NCI-H748 treated with DMSO at 0.1 percent for 48 hours (cell line): ENCODE results near the gene SYT9.
"Not testable (repeated sequence)": the region's sequence is repeated elsewhere in the genome, so short reads cannot be mapped to it uniquely, and the experiment has no call there.

ENCODE experiments used
- DNase-seq: peaks from one replicate; lab custom pipeline; 2025; lab: John Stamatoyannopoulos, UW

The SYT9 gene

DNA sequence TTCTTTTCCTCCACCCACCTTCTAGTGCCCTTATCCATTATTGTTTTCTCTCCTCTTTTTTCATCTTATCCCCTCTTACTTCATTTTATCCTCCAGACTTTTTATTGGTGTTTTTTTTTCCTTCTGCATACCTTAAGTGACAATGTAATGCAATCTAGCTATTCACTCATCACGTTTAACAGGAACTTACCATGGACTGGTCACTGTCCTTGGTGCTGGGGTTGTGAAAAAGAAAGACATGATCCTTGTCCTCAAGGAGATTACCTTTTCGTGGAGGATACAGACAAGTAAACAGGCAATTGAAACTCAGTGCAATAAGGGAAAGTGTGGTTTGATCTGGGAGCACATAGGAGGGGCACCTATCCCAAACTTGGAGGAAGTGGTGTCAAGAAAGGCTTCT lies 20.7 kb downstream of the SYT9 start:
- DNase-seq, result no peak

DNA sequence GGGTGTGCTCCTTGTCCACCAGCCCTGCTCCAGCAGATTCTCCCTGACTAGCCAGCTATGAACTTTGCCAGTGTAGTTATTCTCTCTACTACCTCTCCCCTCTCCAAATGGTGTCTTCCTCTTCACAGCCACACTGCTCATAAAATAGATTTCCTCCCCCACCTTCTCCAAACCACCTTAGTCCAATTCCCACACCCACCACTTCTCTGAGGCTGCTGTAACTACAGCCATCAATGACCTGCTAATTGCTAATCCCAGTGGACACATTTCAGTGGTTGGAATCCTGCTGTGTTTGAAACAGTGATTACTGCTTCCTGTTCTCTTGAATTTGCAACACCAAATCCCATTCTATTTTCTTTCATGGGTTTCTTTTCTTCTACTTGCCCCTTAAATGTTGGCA lies 23.4 kb downstream of the SYT9 start:
- DNase-seq, result no peak

DNA sequence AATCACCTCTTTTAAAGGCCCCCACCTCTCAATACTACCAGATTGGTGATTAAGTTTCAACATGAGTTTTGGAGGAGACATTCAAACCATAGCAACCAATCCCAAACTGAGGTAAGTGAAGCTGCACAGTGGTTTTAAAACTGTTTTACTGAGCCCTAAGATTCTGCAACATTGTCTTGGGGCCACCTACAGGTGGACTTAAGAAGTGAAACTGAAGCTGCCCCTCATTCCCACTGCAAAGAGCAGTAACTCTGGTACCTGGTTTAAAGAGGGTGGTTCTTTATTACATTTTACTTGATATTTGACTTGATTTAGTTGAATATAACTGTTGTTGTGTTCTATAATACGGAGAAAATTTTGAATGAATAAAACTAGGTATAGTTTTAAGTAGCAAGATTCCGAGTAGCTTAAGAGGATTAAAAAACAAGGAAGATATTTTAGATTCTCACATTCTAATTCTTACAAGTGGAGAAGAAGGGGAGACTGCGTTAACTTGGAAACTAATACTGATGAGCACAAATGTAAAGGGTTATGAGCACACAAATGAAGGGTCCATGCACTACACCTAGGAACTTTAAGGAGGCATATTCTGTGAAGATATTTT lies 26.7 kb downstream of the SYT9 start:
- no peak for DNase-seq

DNA sequence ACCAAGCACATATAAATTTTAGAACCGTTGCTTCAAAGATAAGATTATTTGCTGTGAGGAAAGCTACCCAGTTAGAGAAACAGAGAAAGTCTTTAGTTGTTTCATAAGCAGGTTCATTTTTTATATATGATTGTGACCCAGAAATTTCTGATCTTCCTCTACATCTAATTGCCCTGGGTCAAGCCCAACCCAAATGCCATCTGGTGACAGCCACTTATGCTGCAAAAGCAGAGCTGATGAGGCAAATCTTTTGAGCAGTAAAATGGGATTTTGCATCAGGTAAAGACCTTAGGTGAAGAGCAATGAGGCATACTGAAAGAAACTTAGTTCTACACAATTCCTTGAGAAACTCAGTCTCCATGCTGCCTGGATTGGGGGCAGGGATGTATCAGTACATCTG lies 28.0 kb downstream of the SYT9 start:
- no peak for DNase-seq

DNA sequence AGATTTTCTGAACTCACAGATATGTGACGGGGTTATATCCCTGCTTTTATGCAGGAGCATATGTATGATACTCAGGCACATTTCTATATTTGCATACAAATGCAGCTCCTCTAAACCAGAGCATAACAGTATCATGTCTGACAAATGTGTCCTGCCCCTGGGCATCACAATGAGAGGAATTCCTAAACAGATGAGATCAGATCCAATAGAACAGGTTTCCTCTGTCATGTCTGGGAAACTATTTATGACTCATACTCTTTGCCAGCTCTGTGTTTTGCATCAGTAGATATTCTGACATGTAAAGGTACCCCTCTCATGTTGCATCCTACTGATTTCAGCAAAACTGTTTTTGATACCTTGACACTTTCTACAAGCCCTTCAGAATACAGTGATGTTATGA lies 29.4 kb downstream of the SYT9 start:
- no peak for DNase-seq

DNA sequence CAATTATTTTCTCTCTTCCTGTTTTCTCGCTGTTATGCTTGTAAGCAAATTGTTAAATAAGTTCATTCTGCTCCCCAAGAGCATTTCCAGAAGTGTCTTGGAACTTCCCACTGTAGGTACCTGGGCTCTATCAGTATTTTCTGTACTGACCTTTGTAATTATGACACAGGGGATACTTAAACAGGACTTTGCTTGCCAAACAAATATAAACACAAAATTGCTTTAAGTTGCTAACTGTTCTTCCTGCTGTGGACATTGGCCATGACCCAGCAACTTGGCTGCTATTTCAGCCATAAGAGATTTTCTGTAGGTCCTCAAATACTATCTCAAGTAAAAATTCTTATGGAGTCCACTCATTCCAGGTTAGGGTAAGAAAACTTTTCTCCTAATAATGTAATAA lies 30.1 kb downstream of the SYT9 start:
- DNase-seq, result no peak

DNA sequence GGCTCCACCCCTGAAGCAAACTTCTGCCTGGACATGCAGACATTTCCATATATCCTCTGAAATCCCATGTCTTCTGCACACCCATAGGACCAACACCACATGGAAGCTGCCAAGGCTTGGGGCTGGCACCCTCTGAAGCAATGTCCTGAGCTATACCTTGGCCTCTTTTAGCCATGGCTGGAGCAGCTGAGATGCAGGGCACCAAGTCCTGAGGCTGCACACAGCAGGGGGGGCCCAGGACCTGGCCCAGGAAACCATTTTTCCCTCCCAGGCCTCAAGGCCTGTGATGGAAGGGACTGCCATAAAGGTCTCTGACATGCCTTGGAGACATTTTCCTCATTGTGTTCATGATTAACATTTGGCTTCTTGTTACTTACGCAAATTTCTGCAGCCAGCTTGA lies 34.5 kb downstream of the SYT9 start:
- DNase-seq, result no peak

DNA sequence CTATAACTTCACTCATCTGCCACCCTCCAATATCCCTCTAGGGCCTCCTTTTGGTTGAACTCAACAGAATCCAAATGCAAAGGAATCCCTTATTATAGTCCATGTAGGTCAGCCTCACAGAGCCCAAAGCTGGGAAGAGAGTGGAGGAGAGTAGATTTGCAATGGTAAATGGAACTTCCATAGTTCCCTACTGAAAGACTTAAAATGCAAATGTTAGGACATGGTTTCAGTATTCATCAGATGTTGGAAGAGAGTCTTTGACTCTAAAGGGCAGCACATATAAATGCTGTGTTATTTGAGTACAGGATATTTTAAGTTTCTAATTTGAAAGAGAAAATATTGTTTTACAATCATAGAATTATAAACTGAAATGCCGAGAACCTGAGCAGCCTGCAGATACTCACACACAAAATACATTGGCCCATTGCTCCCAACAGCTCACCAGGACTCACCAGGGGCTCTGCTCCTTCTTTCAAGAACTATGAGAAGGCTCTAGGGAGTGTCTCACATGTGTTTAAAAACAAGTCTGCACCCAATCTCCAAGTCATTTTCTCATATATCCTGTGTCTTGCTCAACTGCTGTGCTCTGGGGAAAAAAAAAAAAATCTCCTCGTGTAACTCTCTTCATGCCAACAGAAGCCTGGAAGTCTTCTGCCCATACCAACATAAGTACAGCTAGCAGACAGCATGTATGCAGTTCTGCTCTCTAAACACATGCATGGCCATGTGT lies 39.6 kb downstream of the SYT9 start:
- no peak for DNase-seq

DNA sequence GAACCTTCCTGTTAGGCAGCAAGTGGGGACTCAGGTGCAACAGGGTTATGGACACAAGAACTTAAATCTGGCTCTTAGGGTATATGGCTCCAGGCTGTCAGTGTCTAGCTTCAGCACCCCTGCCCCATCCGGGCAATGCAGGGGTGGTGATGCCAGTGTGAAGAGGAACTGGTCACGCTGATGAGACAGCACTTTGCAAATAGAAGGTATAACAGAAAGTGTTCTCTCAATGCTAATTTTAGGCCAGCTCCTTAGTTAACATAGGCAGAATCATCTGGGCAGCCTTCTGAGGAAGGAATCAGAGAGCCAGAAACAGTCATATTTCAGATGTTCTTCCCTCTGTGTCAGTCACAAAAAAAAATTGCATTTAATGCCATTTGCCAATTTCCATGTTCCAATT lies 41.2 kb downstream of the SYT9 start:
- no peak for DNase-seq

DNA sequence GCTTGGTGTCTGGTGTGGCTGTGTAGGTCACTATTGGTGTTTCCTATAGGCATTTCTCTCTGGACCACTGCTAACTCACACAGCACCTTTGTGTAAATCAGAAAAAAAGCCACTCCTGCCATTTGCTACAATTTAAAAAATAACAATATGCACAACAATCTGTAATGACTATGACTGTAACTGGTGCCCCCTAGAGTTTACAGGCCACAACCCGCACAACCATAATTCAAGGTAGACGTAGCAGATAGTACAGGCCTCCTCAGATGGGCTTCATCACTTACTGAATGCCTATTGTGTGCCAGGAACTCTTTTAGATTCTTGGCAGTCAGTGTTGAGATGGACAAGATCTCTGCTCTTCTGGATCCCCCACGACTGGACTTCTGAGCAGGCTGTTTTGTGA lies 47.7 kb downstream of the SYT9 start:
- no peak for DNase-seq

DNA sequence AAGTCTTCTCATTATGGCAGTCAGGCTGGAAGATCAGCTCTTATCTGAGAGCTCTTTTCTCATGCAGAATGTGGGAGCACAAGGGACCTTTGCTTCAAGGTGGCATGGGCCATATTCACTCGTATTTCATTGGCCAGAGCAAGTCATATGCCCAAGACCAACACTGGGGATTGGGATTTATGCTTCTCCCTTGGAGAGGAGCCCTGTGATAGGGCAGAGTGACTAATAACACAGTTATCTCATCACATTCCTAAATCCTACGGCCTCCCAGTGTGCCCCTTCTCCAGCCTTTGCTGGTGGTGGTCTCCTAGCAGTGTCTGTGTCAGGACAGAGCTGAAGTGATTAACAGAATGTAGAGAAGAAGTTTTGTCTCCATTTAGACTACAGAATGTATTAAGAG lies 48.6 kb downstream of the SYT9 start:
- DNase-seq, result no peak

DNA sequence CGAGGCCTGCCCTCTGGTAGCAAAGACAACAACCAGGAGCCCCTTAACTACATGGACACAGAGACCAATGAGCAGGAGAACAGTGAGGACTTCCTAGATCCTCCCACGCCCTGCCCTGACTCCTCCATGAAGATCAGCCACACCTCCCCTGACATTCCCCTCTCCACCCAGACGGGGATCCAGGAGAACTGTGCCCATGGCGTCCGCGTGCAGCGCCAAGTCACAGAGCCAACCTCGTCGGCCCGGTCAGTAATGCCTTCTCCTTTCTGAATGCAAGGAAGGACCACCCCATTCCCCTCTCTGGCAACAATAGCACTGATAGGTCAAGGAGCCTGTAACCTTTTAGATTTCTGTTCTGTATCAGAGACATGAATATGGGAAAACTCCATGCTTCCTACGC lies 51.4 kb downstream of the SYT9 start:
- no peak for DNase-seq

DNA sequence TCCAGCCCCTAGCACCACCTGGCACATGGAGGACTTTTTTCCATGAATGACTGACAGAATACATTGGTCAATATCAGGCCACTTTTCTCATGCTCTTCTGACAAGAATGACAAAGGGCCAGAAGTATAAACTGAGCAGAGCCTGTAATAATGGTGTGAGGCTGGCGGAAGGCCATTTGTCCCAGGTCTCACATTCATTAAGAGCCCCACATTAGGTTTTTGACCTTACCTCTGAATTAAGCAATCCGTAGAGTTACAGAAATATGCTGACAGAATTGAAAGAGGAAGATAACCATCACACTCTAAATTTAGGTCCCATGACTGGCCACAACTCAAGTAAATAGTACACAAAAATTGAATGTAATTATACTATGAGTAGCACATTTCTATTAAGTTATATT lies 55.2 kb downstream of the SYT9 start:
- DNase-seq, result no peak

DNA sequence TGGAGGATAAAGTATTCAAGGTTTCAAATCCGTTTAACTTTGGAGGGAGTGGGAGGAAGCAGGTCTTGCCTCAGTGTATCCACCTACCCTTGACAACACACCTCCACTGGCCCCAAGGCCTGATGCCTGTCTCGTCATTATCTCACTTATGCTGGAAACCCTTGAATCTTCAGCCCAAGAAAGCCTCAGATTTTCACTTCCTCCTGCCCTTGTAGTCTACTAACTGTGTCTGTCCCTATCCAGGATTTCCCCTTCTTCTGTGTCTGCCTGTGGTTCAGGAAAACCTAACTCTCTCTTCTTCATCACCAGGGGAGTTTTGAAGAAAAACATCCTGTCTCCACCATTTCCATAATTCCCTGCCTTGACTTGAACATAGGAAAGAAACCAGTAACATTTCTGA lies 56.1 kb downstream of the SYT9 start:
- DNase-seq, result no peak

DNA sequence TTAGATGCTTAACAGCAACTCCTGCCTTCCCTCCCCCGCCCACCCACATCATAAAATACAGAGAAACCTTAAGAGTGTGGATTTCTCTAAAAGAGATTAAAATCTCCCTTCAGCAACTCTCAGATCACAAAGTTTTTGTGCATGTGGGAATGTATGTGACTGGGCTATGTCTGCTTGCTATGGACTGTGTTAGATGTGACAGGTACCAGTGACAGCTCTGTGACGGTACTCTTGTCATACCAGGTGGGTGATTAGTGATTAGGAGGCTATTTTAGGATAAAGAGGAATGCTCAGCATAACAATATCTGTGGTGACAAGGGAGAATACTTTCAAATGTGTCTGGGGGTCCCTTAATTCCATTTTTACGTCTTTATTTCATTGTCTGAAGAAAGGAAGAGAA lies 60.2 kb downstream of the SYT9 start:
- no peak for DNase-seq

DNA sequence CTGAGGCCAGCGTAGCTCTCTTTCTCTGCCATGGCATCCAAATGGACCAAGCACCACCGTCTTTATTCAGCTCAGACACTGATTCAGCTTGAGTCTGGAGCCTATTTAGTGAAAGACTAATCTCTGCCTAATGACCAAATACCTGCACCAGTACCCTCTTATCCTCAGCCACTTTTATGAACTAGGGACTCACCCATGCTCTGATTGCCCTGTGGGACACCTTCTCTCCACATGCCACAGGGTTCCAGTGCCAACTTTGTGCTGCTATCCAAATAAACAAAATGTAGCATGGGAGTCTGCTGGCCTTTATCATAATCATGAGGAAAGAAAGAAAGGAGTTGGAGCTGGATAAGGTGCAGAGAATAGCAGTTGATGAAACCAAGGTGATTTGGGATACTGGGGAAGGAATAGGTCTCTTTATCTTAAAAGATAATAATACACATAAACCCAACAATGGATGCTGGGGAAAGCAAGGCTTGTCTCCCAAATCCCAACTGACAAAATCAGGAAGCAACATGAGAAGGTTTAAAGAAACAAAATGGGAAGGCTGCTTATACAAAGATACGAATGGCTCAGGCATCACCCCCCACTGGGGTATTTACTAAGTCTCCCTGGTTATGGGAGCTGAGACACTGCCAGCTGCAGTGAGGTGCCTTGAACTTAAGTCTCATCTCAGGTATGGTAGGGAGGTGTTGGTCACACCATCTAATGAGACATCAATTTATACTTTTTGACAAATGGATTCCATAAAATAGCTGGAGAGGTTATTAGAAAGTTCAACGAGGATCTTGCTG lies 63.3 kb downstream of the SYT9 start:
- no peak for DNase-seq

DNA sequence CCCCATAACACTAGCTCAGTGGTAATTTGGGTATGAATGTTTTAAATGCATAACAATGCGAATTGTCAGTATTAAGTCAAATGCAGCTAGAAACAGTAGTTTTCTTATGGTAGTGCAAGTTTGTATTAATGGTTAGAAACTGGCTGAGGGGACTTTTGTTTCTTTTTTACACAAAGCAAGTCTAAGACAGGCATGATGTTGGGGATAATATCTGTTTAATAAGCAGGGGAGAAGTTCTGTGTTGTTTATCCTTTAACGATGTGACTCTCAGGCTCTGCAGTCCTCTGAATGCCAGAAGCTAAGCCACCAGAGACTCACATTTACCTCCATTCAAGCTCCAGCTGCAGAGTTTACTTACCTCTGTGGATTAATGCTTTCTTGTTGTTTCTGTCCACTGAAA lies 67.8 kb downstream of the SYT9 start:
- no peak for DNase-seq

DNA sequence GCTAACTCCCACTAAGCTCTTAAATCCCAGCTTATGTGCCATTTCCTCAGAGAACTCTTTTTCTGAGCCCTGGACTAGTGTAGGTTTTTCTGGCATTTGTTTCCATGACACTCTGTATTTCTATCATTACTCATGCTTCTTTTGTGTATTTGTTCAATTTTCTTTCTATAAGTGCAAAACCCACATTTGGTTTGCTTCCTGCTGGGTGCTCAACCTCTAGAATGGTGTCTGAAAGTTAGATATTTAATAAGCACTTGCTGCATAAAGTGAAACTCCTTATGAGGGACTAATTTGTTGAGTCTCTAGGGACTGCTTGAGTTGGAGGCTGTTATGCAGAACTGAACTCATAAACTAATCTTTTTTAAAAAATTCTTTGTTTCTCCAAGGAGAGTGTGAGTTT lies 68.6 kb downstream of the SYT9 start:
- no peak for DNase-seq

DNA sequence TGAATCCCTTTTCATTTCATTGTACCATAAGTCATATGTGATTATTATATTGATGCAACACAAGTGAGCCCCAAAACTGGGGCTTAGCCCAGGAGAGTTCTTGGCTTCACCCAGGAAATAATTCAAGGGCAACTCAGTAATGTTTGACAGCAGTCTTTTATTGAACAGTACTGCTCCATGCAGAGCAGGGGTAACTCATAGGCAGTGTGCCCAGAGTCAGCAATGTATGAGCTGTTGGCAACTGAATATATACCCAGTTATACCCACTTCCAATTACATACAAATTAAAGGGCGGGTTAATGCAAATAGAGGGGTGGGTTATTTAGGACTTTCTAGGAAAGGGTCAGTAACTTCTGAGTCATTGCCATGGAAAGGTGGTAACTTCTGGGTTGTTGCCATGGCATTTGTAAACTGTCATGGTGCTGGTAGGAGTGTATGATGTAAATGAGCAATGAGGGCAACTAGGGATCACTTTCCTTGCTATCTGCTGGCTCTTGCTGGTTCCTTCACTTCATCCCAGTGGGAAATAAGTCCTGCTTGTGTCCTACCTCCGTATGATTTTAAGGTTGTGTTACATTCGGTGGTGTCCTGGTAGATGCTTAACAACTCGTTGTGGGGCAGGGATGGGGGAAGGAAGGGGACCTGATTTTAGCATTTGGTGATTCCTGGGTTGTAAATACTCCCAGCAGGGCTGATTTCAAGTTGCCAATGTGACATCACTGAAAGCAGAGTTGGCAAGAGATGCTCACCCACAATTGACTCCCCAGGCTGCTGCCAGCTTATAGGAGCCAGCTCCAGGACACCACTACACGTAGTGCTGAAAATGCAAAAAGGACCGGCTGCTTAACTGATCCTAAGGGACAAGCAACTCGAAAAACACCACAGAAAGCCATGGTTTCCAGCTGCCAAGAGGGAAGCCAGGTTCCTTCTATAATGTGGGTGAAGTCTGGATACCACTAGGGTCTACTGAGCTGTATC lies 70.1 kb downstream of the SYT9 start:
- no peak for DNase-seq

DNA sequence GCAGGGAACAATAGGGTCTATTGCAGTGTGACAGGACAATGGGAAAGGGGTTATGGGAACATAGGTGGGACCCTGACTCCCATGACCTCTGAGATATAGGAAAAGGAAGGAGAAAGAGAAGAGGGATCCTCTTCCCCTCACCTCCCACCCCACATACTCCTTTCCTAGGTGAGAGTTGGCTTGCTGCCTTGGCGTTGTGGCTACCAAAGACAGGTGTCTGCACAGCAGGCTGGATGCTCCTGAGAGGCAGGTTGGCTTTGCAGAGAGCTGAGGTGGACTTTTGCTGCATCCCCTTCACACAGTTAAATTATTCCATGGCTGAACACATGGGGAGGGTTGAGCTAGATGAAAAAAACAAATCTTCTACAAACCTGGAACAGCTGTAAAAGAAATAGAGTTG lies 80.7 kb downstream of the SYT9 start:
- DNase-seq, result no peak

DNA sequence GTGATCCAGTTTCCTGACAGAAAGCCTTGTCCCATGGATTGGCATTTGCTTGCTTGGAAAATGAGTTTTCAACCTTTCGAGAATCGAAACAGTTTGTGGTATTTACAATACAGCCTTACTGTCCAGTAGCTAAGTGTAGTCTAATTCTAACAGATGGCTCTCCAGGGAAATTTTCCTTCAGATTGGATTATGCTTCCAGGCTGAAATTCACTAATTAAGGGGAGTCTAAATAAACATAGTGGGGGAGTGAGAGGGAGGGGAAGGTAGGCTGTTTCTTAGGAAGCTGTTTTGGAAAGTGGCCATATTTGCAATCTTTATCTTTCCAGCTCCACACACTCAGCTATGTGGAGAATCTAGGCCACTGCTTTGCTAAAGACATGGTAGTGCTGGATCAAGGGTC lies 81.3 kb downstream of the SYT9 start:
- no peak for DNase-seq

DNA sequence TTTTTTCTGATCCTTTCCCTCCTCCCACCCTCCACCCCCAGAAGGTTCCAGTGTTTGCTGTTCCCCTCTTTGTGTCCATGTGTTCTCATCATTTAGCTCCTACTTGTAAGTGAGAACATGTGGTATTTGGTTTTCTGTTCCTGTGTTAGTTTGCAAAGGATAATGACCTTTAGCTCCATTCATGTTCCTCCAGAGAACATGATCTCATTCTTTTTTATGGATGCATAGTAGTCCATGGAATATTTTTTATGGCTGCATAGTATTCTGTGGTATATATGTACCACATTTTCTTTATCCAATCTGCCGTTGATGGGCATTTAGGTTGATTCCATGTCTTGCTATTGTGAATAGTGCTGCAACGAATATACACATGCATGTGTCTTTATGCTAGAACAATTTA lies 83.7 kb downstream of the SYT9 start:
- not testable (repeated sequence) for DNase-seq
